Nephron progenitor cell (in vitro differentiated cells): ENCODE data around the gene AGAP1.

Experiments
- DNase-seq: peaks from one replicate; pipeline ENCODE4 v3.0.0; 2021
- H3K27ac Mint-ChIP-seq: 2 replicates; pipeline ENCODE4 v1.8.0; 2021; ENCODE audit warnings: mild to moderate bottlenecking, moderate library complexity, mixed read lengths
- H3K27me3 Mint-ChIP-seq: 2 replicates; pipeline ENCODE4 v1.8.0; 2021; ENCODE audit warnings: mild to moderate bottlenecking, low read depth, mixed read lengths; ENCODE audit not compliant: poor library complexity
- H3K36me3 Mint-ChIP-seq: 2 replicates; pipeline ENCODE4 v1.8.0; 2021; ENCODE audit warnings: low read depth, mixed read lengths
- H3K4me1 Mint-ChIP-seq: 2 replicates; pipeline ENCODE4 v1.8.0; 2021; ENCODE audit warnings: mixed read lengths
- H3K4me3 Mint-ChIP-seq: 2 replicates; pipeline ENCODE4 v1.8.0; 2021; ENCODE audit warnings: mild to moderate bottlenecking, moderate library complexity, mixed read lengths
- H3K9me3 Mint-ChIP-seq: 2 replicates; pipeline ENCODE4 v1.8.0; 2021; ENCODE audit warnings: mild to moderate bottlenecking, moderate library complexity, mixed read lengths
- TF ChIP-seq, protein P1 (sequence below): fragments of 200-600 bp; sonication (generic); IDR thresholded peaks from 2 replicates; pipeline ENCODE4 v1.5.0; 2021; ENCODE audit warnings: antibody characterized with exemption

Gene AGAP1

GRCh38 chr2:236014408-236015131, 520.7 kb downstream of the AGAP1 start:
- H3K4me3 Mint-ChIP-seq: peak overlapping the region; percentile 36
- peaks cover 18% of the 10 kb centered on the region for H3K36me3 Mint-ChIP-seq
- H3K27me3 Mint-ChIP-seq: peaks cover 4% of the 10 kb centered on the region
- H3K27ac Mint-ChIP-seq: peak overlapping the region; percentile 83
- peaks cover 44% of the 10 kb centered on the region for H3K4me1 Mint-ChIP-seq
- DNase-seq: peak; percentile 34
- TF ChIP-seq, protein P1, sequence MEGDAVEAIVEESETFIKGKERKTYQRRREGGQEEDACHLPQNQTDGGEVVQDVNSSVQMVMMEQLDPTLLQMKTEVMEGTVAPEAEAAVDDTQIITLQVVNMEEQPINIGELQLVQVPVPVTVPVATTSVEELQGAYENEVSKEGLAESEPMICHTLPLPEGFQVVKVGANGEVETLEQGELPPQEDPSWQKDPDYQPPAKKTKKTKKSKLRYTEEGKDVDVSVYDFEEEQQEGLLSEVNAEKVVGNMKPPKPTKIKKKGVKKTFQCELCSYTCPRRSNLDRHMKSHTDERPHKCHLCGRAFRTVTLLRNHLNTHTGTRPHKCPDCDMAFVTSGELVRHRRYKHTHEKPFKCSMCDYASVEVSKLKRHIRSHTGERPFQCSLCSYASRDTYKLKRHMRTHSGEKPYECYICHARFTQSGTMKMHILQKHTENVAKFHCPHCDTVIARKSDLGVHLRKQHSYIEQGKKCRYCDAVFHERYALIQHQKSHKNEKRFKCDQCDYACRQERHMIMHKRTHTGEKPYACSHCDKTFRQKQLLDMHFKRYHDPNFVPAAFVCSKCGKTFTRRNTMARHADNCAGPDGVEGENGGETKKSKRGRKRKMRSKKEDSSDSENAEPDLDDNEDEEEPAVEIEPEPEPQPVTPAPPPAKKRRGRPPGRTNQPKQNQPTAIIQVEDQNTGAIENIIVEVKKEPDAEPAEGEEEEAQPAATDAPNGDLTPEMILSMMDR: no peak
- H3K9me3 Mint-ChIP-seq: no peaks in the 10 kb centered on the region

DNA sequence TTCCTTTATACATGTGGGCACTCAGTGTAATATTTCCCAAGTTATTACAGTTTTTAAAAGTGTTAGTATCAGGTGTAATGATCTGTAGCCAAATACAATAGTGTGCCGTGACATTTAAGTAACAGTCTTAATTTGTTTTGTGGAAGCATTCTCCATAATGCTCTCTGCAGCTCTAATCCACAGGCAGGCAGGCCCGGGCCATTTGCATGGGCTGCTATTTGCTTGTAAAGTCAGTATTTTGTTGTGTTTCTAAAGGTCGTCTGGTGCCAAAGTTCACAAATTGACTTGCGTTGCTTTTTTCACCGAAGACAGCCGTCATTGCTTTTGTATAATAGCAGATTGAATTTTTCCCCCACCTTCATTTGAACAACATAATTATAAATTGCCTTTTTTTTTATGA, 521.3 kb downstream of the AGAP1 start:
- H3K27ac Mint-ChIP-seq: no peak overlapping the region
- peaks cover 16% of the 10 kb centered on the region for H3K36me3 Mint-ChIP-seq
- H3K4me3 Mint-ChIP-seq: peak overlapping the region; percentile 36
- no peaks in the 10 kb centered on the region for H3K9me3 Mint-ChIP-seq
- TF ChIP-seq, protein P1: no peak
- no peak for DNase-seq
- H3K4me1 Mint-ChIP-seq: peaks cover 44% of the 10 kb centered on the region
- H3K27me3 Mint-ChIP-seq: peaks cover 4% of the 10 kb centered on the region

- peaks cover 44% of the 10 kb centered on the region for H3K4me1 Mint-ChIP-seq
- H3K27ac Mint-ChIP-seq: no peak overlapping the region
- TF ChIP-seq, protein P1: no peak
- no peaks in the 10 kb centered on the region for H3K9me3 Mint-ChIP-seq
- peaks cover 16% of the 10 kb centered on the region for H3K36me3 Mint-ChIP-seq
- no peak for DNase-seq
- peaks cover 4% of the 10 kb centered on the region for H3K27me3 Mint-ChIP-seq
- no peak overlapping the region for H3K4me3 Mint-ChIP-seq
These were observed 522.7 kb downstream of the AGAP1 start for GRCh38 chr2:236016496-236016895.

GRCh38 chr2:236017446-236017845, 523.6 kb downstream of the AGAP1 start:
- peaks cover 16% of the 10 kb centered on the region for H3K36me3 Mint-ChIP-seq
- no peaks in the 10 kb centered on the region for H3K9me3 Mint-ChIP-seq
- H3K27me3 Mint-ChIP-seq: peaks cover 4% of the 10 kb centered on the region
- no peak for DNase-seq
- no peak overlapping the region for H3K4me3 Mint-ChIP-seq
- H3K27ac Mint-ChIP-seq: no peak overlapping the region
- TF ChIP-seq, protein P1: no peak
- H3K4me1 Mint-ChIP-seq: peaks cover 44% of the 10 kb centered on the region

- peaks cover 6% of the 10 kb centered on the region for H3K27me3 Mint-ChIP-seq
- peaks cover 34% of the 10 kb centered on the region for H3K4me1 Mint-ChIP-seq
- H3K4me3 Mint-ChIP-seq: no peak overlapping the region
- no peaks in the 10 kb centered on the region for H3K9me3 Mint-ChIP-seq
- no peak overlapping the region for H3K27ac Mint-ChIP-seq
- peaks cover 16% of the 10 kb centered on the region for H3K36me3 Mint-ChIP-seq
- no peak for DNase-seq
- TF ChIP-seq, protein P1: no peak
These were observed 525.6 kb downstream of the AGAP1 start for GRCh38 chr2:236019434-236019833.

- Mint-ChIP-seq H3K27me3 (peaks cover 2% of the 10 kb centered on the region), H3K27ac (no peak overlapping the region), H3K36me3 (peaks cover 16% of the 10 kb centered on the region), H3K4me3 (no peak overlapping the region), H3K9me3 (no peaks in the 10 kb centered on the region), H3K4me1 (peaks cover 17% of the 10 kb centered on the region)
- TF ChIP-seq, protein P1: no peak
- no peak for DNase-seq
These were observed 527.7 kb downstream of the AGAP1 start for GRCh38 chr2:236021499-236022057.
